PC-9 (cell line): ENCODE measurements around the gene SLC39A8.

Experiments used
- CTCF ChIP-seq: fragments of 200-600 bp; sonication (generic); conservative IDR thresholded peaks from 2 replicates; pipeline ENCODE4 v1.6.1; 2017; ENCODE audit warnings: mixed run types, antibody characterized with exemption, mild to moderate bottlenecking, moderate library complexity
- EZH2 ChIP-seq: fragments of 200-600 bp; sonication (generic); IDR thresholded peaks from 2 replicates; pipeline ENCODE4 v1.8.0; 2017; ENCODE audit warnings: antibody characterized with exemption, low read depth

- TF ChIP-seq CTCF: no peak
- TF ChIP-seq EZH2: no peak
These were observed 50.0 kb downstream of the SLC39A8 start for GRCh38 chr4:102295153-102295862.
